Cardiac muscle cell (in vitro differentiated cells and primary cell): Measurements from ENCODE around the gene GGCT. TPM values are rescaled to one million over a fixed set of nuclear protein-coding genes. Genes with fewer than 3 reads are reported as not detected.

Source experiments
- DNase-seq, 2 donors: peaks; one replicate each; pipeline versions ENCODE4 v3.0.0 to v3.0.0-alpha.2; 2010 to 2017; ENCODE audit warnings: low read depth in 1 of 2, low spot score in 1 of 2
- H3K27ac ChIP-seq: fragments of 200-600 bp; sonication (generic); 2 replicates; pipeline ENCODE4 v1.5.1; 2016
- H3K27me3 ChIP-seq: fragments of 200-600 bp; sonication (generic); 2 replicates; pipeline ENCODE4 v1.6.0; 2016; ENCODE audit warnings: control low read depth
- H3K36me3 ChIP-seq: fragments of 200-600 bp; sonication (generic); 2 replicates; pipeline ENCODE4 v1.5.1; 2016; ENCODE audit warnings: control low read depth
- H3K4me1 ChIP-seq: fragments of 200-600 bp; sonication (generic); 2 replicates; pipeline ENCODE4 v1.8.1; 2017; ENCODE audit warnings: low read depth, mild to moderate bottlenecking, mixed run types
- H3K4me3 ChIP-seq: fragments of 200-600 bp; sonication (generic); 2 replicates; pipeline ENCODE4 v1.5.1; 2016; ENCODE audit warnings: mild to moderate bottlenecking
- H3K9me3 ChIP-seq: fragments of 200-600 bp; sonication (generic); 2 replicates; pipeline ENCODE4 v1.5.1; 2017; ENCODE audit warnings: low read depth, mild to moderate bottlenecking, control low read depth
- polyA plus RNA-seq: library from polyadenylated mRNA; unstranded; fragments of >200 nt; fragmentation: Nextera tagmentation; extraction: Ambion mirVana; gene quantifications from 2 replicates; pipeline ENCODE4 v1.2.1, GENCODE V29; 2016
- total RNA-seq: library from RNA; depleted of rRNA; stranded (reverse); fragments of >200 nt; gene quantifications from 2 replicates; pipeline ENCODE4 v1.2.3, GENCODE V29; 2016
- TF ChIP-seq, protein P1 (sequence below): IDR thresholded peaks from 2 replicates; pipeline ENCODE4 v1.5.1; 2012; ENCODE audit warnings: low read depth, mild to moderate bottlenecking, low read length

GGCT gene
- total and polyA plus RNA-seq, 2 experiments from 2014 or later, result 49.8 to 81.2 TPM

DNA sequence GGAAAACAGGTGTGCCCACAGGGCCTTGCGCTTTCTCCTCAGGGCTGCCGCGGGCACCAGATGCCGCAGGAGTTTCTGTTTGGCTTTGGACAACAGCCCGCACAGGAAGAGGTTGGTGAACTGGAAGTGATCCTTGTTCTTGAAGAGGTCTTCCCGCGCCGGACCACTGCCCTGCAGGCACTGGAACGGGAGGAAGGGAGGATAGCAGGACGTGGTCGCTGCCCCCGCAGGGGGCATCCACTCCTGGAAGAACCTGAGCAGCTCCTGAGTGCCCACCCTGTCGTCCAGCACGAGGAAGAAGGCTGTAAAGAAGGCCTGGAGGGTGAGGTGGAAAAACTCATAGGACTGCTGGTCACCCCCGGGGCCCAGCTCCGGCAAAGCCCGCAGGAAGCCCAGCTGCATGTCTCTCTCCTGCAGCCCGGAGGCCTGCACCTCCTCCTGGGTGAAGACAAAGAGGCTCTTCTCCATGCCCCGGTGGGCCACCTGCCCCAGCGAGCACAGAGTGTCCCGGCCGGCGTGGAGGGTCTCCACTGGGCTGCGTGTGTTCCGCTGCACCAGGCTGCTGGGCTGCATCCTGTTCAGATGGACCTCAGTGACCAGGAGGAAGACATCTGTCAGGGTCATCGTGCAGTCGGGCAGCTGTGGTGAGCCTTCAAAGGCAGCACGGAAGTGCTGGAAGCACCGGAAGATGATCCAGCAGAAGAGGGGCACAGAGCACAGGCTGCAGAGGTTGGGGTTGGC lies 52.9 kb downstream of the GGCT start:
- Histone ChIP-seq H3K4me3 (no peak overlapping the region), H3K27ac (no peak overlapping the region), H3K9me3 (no peaks in the 10 kb centered on the region), H3K27me3 (no peaks in the 10 kb centered on the region), H3K4me1 (peaks cover 26% of the 10 kb centered on the region), H3K36me3 (peaks cover 22% of the 10 kb centered on the region)
- no peak for DNase-seq
- TF ChIP-seq, protein P1, sequence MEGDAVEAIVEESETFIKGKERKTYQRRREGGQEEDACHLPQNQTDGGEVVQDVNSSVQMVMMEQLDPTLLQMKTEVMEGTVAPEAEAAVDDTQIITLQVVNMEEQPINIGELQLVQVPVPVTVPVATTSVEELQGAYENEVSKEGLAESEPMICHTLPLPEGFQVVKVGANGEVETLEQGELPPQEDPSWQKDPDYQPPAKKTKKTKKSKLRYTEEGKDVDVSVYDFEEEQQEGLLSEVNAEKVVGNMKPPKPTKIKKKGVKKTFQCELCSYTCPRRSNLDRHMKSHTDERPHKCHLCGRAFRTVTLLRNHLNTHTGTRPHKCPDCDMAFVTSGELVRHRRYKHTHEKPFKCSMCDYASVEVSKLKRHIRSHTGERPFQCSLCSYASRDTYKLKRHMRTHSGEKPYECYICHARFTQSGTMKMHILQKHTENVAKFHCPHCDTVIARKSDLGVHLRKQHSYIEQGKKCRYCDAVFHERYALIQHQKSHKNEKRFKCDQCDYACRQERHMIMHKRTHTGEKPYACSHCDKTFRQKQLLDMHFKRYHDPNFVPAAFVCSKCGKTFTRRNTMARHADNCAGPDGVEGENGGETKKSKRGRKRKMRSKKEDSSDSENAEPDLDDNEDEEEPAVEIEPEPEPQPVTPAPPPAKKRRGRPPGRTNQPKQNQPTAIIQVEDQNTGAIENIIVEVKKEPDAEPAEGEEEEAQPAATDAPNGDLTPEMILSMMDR, result no peak

DNA sequence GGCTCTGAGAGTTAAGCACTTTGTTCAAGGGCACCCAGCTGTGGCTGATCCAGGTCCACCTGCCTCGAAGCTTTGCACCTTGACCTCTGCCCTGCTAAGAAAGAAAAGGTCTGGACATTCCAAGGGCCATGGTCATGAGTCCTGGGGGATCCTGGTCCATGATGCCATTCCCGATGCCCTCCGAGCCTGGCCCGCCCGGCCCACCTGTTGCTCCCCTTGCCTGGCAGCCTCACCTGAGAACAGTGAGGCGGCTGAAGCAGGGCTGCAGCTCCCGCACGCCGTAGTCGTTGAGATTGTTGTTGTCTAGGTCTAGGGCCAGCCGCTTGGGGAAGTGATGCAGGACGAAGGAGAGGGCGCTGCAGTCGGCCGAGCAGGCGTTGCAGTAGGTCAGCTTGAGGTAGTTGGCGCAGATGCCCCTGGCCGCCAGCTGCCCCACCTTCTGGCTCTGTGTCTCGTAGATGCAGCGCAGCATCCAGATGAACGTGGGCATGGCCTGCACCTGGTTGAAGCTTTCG lies 53.6 kb downstream of the GGCT start:
- Histone ChIP-seq H3K27me3 (no peaks in the 10 kb centered on the region), H3K27ac (no peak overlapping the region), H3K9me3 (no peaks in the 10 kb centered on the region), H3K4me3 (no peak overlapping the region), H3K36me3 (peaks cover 15% of the 10 kb centered on the region), H3K4me1 (peaks cover 26% of the 10 kb centered on the region)
- no peak for DNase-seq
- TF ChIP-seq, protein P1, result no peak

DNA sequence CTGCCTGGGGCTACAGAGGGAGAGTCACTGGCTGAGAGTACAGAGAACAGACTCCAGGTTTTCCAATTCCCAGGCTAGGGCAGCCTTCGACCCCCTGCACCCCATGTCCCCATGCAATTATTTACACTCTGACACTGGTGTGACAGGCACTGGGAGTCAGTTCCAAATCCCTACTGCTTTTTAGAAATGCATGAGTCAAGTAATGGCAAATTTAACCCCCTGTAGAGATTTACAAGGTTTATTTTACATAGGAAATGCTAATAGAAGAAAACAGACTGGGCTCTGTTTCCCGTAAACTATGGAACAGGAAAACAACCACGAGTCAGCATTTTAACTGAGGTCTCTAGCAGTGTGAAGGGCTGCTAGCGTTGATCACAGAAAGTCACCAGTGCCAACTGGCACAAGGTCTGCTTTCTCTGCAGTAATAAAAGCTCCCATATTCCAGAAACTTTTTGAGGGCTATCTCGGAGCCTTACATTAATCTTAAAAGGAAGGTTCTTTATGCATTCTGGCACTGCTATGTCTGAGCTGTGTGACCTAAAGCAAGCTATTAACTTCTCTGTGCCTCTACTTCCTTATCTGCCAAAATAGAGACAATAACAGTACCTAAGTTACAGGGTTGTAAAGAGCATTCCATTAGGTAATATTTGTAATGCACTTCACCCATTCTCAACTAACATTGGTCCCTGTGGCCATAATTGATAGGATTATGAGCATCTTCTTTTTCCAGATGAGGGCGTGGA lies 54.2 kb downstream of the GGCT start:
- H3K36me3 ChIP-seq, result peaks cover 12% of the 10 kb centered on the region
- no peak for DNase-seq
- TF ChIP-seq, protein P1, result no peak
- no peak overlapping the region for H3K4me3 ChIP-seq
- no peak overlapping the region for H3K27ac ChIP-seq
- no peaks in the 10 kb centered on the region for H3K9me3 ChIP-seq
- H3K4me1 ChIP-seq, result peaks cover 26% of the 10 kb centered on the region
- H3K27me3 ChIP-seq, result no peaks in the 10 kb centered on the region

DNA sequence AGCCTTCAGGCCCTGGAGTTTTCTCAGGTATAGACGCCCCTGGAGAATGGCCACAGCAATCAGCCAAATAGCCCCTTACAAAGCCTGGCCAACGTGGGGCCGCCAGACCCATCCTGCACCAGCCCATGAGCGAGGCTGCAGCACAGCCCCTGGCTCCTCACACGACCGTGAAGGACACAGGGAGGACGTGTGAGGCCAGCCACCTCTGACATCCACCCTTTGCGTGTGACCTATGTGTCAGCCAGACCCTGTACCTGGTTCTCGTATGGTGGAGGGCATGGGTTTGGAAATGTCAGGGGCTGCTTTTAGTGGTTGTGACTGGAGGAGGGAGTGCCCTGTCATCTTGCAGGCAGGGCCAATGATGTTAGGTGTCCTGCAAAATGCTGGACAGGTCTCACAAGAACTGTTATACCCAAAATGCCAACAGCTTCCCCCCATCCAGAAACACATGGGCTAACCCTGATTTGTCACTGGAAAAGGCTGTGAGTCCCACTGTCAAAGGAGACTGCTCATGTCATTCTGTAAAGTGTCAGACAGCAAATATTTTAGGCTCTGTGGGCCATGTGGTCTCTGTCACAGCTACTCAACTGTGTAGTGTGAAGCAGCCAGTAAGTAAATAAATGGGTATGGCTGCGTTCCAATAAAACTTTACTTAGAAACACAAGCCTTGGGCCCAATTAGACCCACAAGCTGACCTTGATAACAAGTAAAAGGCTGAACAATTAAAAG lies 56.0 kb downstream of the GGCT start:
- peak in 1 of 2 donors; percentile 76 for DNase-seq
- Histone ChIP-seq H3K4me1 (peaks cover 25% of the 10 kb centered on the region), H3K27ac (peak overlapping the region; percentile 59), H3K27me3 (no peaks in the 10 kb centered on the region), H3K9me3 (no peaks in the 10 kb centered on the region), H3K4me3 (no peak overlapping the region), H3K36me3 (peaks cover 12% of the 10 kb centered on the region)
- TF ChIP-seq, protein P1, result no peak

DNA sequence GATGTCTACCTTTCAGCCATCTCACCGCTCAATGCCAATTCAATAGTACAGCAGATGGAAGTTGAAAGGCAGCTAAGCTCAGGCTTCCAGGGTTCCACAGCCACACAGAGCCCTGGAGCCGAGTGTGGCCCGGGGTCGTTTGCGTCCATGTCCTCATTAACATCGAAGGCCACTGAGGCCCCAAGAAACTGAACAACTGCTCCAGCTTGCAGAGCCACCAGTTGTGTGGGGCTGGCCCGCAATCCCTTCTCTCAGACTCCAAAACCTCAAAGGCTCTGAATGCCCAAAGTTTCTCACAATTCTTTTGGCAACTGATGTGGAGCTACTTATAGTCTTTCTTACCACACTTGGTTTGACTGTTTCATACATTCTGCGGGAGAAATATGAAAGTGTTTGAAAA lies 57.2 kb downstream of the GGCT start:
- no peaks in the 10 kb centered on the region for H3K9me3 ChIP-seq
- H3K27ac ChIP-seq, result peak overlapping the region; percentile 59
- no peaks in the 10 kb centered on the region for H3K27me3 ChIP-seq
- DNase-seq, result no peak
- peaks cover 12% of the 10 kb centered on the region for H3K36me3 ChIP-seq
- no peak overlapping the region for H3K4me3 ChIP-seq
- peaks cover 14% of the 10 kb centered on the region for H3K4me1 ChIP-seq
- TF ChIP-seq, protein P1, result no peak
